Heart right ventricle (tissue), 16 donors: ENCODE data around the gene AUTS2. TPM values are rescaled to one million over a fixed set of nuclear protein-coding genes. Genes with fewer than 3 reads are reported as not detected.

Experiments
- ATAC-seq, 8 donors: fragments of 200-7000 bp; cut with Tn5 transposase; one replicate each; pipeline ENCODE4 v1.9.1; 2020; ENCODE audit warnings: mild to moderate bottlenecking in 8 of 8, moderate library complexity in 8 of 8, moderate number of reproducible peaks in 1 of 8
- DNase-seq, 2 donors: peaks; one replicate each; pipeline ENCODE4 v3.0.0-alpha.2; 2020
- H3K27ac ChIP-seq, 10 donors: fragments of 200-600 bp; sonication (generic) in 2 of 10; one replicate each; pipeline versions ENCODE4 v1.5.0 to v1.8.0; 2020 to 2022; ENCODE audit warnings: mild to moderate bottlenecking in 3 of 10
- H3K27me3 ChIP-seq, 7 donors: fragments of 200-600 bp; one replicate each; pipeline ENCODE4 v1.8.0; 2021 to 2022; ENCODE audit warnings: mild to moderate bottlenecking in 2 of 7
- H3K36me3 ChIP-seq, 9 donors: fragments of 200-600 bp; sonication (generic) in 1 of 9; one replicate each; pipeline versions ENCODE4 v1.5.0 to v1.8.0; 2020 to 2022; ENCODE audit warnings: mild to moderate bottlenecking in 2 of 9
- H3K4me1 ChIP-seq, 9 donors: fragments of 200-600 bp; sonication (generic) in 1 of 9; one replicate each; pipeline versions ENCODE4 v1.5.0 to v1.8.0; 2020 to 2022; ENCODE audit warnings: mild to moderate bottlenecking in 4 of 9
- H3K4me3 ChIP-seq, 10 donors: fragments of 200-600 bp; sonication (generic) in 2 of 10; one replicate each; pipeline versions ENCODE4 v1.5.0 to v1.8.0; 2020 to 2022; ENCODE audit warnings: mild to moderate bottlenecking in 7 of 10, moderate library complexity in 2 of 10
- H3K9me3 ChIP-seq, 11 donors: fragments of 200-600 bp in 10 of 11; sonication (generic) in 2 of 11; one replicate each; pipeline versions ENCODE4 v1.5.0 to v1.8.0; 2013 to 2022; ENCODE audit warnings: mild to moderate bottlenecking in 2 of 11, control low read depth in 1 of 11, moderate library complexity in 1 of 11
- WGBS, 2 donors: extraction: QIAGEN DNeasy Blood & Tissue Kit; methylation state at CpG; one replicate each; pipeline ENCODE4 v1.1.7; 2013; ENCODE audit warnings: inconsistent platforms in 1 of 2; 5-methylcytosine and 5-hydroxymethylcytosine counted together
- intact Hi-C, 10 donors: fragments of 100-400 bp; cut with DNase I; formaldehyde crosslinking; loops; one replicate each; pipeline versions ENCODE4 v1.11.1 to v1.14.2; 2022
- polyA plus RNA-seq, 2 donors: library from polyadenylated mRNA; stranded (reverse); fragments of 200-250 nt; gene quantifications; one replicate each; pipeline ENCODE4 v1.2.3, GENCODE V29; 2013
- total RNA-seq, 10 donors: library from RNA; stranded (reverse); fragmentation: NEBNext Ultra II Directional in 3 of 10; extraction: Animal tissue kit (Norgen Biotek cat#: 25700) in 3 of 10; gene quantifications; one replicate each; pipeline versions ENCODE4 v1.2.1 to v1.2.4, GENCODE V29; 2021 to 2023
- TF ChIP-seq, protein P1 (sequence below), 9 donors: fragments of 200-600 bp; sonication (generic) in 2 of 9; IDR thresholded peaks; one replicate each; pipeline versions ENCODE4 v1.5.0 to v1.8.0; 2021 to 2022; ENCODE audit warnings: antibody characterized with exemption in 9 of 9, mild to moderate bottlenecking in 5 of 9, moderate library complexity in 1 of 9
- donor health status: Arrhythmogenic right ventricular cardiomyopathy.
- donor health status: ischemic (EF 13 %, LVEDD 7.1; RV severe dilation, severe dysfunction).
- donor health status: healthy with polysubstance abuse.
- donor health status: DM: no; HTN: yes; CAD: no.
- donor health status: DM: no; HTN: no; CAD: no.
- donor health status: ischemic (EF 25% LVEDD 6.9; RV normal size, moderate dysfunction).
- donor health status: ischemic (EF 25% LVEDD 5.7; RV mildly dilated, moderate dysfunction).
- donor health status: healthy.
- donor health status: DM: yes; HTN: yes; CAD: no.
- donor health status: Ischemic cardiomyopathy.
- donor health status: ischemic (EF 35%, LVEDD 5.7; RV mildly dilated, moderate dysfunction).
- donor health status: nonischemic (EF 11% LVEDD 7.7; RV severe dilation, severe dysfunction).
- donor health status: DM: yes; HTN: yes; CAD: no.
- donor health status: PGD.
- donor health status: ischemic (EF 29% LVEDD 5.4; RV normal size, mild dysfunction).
- donor health status: nonischemic (EF 23%, LVEDD 6.1; RV moderate dilation, normal function).

Gene AUTS2
- total and polyA plus RNA-seq, 12 donors, result 1.6 to 11.2 (median 7.3) TPM

DNA sequence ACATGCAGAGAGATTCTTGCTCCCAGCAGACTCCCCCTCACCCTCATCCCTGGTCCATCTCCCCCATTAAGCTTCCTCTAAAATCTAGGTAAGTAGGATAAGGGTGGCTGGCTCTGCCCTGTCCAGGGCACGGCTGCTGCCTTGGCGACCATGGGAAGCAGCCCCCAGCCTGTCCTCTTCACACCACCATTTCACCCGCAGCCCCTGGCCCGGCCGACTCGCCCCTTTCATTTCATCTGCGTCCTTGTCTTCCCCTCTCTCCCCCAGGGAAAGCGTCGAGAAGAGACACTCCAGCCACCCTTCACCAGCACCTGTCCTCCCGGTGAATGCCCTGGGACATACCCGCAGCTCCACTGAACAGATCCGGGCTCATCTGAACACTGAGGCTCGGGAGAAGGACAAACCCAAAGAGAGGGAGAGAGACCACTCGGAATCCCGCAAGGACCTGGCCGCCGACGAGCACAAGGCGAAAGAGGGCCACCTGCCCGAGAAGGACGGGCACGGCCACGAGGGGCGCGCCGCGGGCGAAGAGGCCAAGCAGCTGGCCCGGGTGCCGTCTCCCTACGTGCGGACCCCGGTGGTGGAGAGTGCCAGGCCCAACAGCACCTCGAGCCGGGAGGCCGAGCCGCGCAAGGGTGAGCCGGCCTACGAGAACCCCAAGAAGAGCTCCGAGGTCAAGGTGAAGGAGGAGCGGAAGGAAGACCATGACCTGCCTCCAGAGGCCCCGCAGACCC, 1191.4 kb downstream of the AUTS2 start:
- Histone ChIP-seq H3K4me3 (no peak overlapping the region), H3K36me3 (peaks cover 0 to 87% (median 29%) of the 10 kb centered on the region in 9 donors), H3K4me1 (no peaks in the 10 kb centered on the region), H3K27ac (no peak overlapping the region), H3K27me3 (no peaks in the 10 kb centered on the region), H3K9me3 (no peaks in the 10 kb centered on the region)
- intact Hi-C loops, result no loop called here
- 97 to 98% methylated on average over 43 of the region's 43 CpGs for WGBS, 2 donors
- ATAC-seq (peak in 1 of 8 donors; percentile 44), DNase-seq (no peak)
- TF ChIP-seq, protein P1, sequence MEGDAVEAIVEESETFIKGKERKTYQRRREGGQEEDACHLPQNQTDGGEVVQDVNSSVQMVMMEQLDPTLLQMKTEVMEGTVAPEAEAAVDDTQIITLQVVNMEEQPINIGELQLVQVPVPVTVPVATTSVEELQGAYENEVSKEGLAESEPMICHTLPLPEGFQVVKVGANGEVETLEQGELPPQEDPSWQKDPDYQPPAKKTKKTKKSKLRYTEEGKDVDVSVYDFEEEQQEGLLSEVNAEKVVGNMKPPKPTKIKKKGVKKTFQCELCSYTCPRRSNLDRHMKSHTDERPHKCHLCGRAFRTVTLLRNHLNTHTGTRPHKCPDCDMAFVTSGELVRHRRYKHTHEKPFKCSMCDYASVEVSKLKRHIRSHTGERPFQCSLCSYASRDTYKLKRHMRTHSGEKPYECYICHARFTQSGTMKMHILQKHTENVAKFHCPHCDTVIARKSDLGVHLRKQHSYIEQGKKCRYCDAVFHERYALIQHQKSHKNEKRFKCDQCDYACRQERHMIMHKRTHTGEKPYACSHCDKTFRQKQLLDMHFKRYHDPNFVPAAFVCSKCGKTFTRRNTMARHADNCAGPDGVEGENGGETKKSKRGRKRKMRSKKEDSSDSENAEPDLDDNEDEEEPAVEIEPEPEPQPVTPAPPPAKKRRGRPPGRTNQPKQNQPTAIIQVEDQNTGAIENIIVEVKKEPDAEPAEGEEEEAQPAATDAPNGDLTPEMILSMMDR (IDR thresholded peaks at IDR 0.05), result no peak

DNA sequence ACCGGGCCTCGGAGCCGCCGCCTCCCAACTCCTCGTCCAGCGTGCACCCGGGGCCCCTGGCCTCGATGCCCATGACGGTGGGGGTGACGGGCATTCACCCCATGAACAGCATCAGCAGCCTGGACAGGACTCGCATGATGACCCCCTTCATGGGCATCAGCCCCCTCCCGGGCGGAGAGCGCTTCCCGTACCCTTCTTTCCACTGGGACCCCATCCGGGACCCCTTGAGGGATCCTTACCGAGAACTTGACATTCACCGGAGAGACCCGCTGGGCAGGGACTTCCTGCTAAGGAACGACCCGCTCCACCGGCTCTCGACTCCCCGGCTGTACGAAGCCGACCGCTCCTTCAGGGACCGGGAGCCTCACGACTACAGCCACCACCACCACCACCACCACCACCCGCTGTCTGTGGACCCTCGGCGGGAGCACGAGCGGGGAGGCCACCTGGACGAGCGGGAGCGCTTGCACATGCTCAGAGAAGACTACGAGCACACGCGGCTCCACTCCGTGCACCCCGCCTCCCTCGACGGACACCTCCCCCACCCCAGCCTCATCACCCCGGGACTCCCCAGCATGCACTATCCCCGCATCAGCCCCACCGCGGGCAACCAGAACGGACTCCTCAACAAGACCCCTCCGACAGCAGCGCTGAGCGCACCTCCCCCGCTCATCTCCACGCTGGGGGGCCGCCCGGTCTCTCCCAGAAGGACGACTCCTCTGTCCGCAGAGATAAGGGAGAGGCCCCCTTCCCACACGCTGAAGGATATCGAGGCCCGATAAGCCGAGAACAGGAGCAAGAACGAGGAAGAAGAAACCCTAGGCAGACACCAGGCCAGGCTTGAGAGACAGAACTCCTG, 1192.2 kb downstream of the AUTS2 start:
- TF ChIP-seq, protein P1 (IDR thresholded peaks at IDR 0.05), result no peak
- Histone ChIP-seq H3K27ac (no peak overlapping the region), H3K27me3 (no peaks in the 10 kb centered on the region), H3K36me3 (peaks cover 0 to 79% (median 24%) of the 10 kb centered on the region in 9 donors), H3K4me3 (no peak overlapping the region), H3K9me3 (no peaks in the 10 kb centered on the region), H3K4me1 (no peaks in the 10 kb centered on the region)
- WGBS, 2 donors, result 93% methylated on average over 62 to 63 of the region's 63 CpGs
- intact Hi-C loops, result no loop called here
- DNase-seq (no peak), ATAC-seq (peak in 2 of 8 donors; percentile 28 to 43)

DNA sequence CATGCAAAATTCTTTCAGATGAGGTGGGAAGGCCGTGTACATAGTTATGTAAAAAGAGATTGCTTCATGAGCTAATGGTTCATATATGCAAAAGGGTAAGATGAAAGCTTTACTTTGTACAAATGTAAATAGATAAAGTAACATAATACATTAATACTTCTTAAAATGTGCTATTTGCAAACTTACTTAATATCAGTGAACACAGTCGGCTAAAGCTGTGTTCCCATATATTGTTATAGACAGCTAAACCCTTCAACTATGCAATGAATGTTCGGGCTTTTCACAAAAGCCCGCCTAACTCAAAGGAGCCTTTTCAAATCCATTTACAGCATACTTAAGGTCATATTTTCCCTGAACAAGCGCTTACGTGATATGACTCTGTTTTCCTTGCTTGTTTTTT, 1193.1 kb downstream of the AUTS2 start:
- H3K36me3 ChIP-seq, result peaks cover 0 to 70% (median 20%) of the 10 kb centered on the region in 9 donors
- 91 to 95% methylated on average over 6 of the region's 6 CpGs for WGBS, 2 donors
- no peaks in the 10 kb centered on the region for H3K9me3 ChIP-seq
- H3K27me3 ChIP-seq, result no peaks in the 10 kb centered on the region
- DNase-seq, result no peak
- no peak overlapping the region for H3K4me3 ChIP-seq
- TF ChIP-seq, protein P1 (IDR thresholded peaks at IDR 0.05), result no peak
- no peaks in the 10 kb centered on the region for H3K4me1 ChIP-seq
- no peak overlapping the region for H3K27ac ChIP-seq
- intact Hi-C loops, result no loop called here
- ATAC-seq, result no peak

DNA sequence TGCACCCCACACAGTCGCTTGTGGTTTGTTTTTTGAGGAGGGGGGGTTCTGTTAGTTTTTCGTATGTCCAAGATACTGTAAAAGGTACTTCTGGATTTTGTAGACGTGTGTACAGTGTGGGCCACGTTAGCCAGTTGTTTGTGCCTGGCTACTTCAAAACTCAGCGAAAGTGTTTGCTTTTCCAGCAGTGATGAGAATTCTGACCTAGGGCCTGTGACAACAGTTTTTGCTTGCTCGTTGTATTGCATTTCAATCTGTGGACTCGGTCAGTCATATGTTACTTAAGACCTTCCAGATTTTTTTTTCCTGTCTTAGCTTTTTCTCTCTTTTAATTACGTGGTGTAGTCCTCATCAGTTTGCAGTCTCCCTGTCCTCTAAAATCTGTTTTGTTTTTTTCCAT, 1194.8 kb downstream of the AUTS2 start:
- no peaks in the 10 kb centered on the region for H3K4me1 ChIP-seq
- ATAC-seq, result no peak
- DNase-seq, result no peak
- intact Hi-C loops, result no loop called here
- no peak overlapping the region for H3K4me3 ChIP-seq
- H3K9me3 ChIP-seq, result no peaks in the 10 kb centered on the region
- no peaks in the 10 kb centered on the region for H3K27me3 ChIP-seq
- 94 to 96% methylated on average over 8 of the region's 8 CpGs for WGBS, 2 donors
- TF ChIP-seq, protein P1 (IDR thresholded peaks at IDR 0.05), result no peak
- no peak overlapping the region for H3K27ac ChIP-seq
- H3K36me3 ChIP-seq, result peaks cover 0 to 53% (median 10%) of the 10 kb centered on the region in 9 donors
